ENCODE results near the gene MAST4.

Gene MAST4

DNA sequence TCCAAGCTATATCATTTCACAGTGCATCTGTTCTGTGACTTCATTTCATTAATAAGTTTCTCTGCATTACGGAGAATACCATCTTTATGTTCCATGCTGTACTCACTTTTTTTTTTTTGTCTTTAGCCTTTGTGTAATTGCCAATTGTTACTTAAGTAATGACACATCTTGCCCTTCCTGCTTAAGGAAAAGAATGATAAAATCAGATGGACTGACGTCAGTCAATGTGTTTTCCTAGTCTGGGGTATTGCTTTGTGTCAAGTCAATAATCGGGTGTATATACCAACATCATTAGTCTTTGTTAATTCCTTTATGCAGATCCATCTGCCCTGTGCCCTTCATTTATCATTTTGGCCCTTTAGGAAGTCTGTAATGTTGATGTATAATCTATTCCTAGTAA is 466.9 kb downstream of the MAST4 start:
- TF ChIP-seq, protein P1, sequence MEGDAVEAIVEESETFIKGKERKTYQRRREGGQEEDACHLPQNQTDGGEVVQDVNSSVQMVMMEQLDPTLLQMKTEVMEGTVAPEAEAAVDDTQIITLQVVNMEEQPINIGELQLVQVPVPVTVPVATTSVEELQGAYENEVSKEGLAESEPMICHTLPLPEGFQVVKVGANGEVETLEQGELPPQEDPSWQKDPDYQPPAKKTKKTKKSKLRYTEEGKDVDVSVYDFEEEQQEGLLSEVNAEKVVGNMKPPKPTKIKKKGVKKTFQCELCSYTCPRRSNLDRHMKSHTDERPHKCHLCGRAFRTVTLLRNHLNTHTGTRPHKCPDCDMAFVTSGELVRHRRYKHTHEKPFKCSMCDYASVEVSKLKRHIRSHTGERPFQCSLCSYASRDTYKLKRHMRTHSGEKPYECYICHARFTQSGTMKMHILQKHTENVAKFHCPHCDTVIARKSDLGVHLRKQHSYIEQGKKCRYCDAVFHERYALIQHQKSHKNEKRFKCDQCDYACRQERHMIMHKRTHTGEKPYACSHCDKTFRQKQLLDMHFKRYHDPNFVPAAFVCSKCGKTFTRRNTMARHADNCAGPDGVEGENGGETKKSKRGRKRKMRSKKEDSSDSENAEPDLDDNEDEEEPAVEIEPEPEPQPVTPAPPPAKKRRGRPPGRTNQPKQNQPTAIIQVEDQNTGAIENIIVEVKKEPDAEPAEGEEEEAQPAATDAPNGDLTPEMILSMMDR (IDR thresholded peaks at IDR 0.05; ENCODE audit: low read depth, low read length): no peak
- no peak overlapping the region for H3K4me3 ChIP-seq (ENCODE audit: low read depth, low read length)

DNA sequence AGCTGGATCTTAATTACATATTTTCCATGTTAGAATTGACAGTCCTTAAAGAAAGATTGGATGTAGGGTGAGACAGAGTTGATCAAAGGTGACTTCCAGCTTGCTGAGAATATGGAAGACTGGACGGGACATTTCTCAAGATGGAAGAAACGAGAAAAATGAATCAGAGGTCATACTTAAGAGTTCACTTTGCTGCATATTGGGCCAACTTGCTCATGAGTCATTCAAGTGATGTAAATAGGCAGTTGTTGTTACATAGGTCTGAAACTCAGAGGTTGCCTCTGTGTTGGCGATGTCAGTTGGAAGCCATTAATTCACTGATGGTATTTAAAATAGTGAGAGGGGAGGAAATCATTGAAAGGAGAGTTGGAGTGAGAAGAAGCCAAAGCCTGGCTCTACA is 467.6 kb downstream of the MAST4 start:
- no peak overlapping the region for H3K4me3 ChIP-seq (ENCODE audit: low read depth, low read length)
- TF ChIP-seq, protein P1 (IDR thresholded peaks at IDR 0.05; ENCODE audit: low read depth, low read length): no peak

DNA sequence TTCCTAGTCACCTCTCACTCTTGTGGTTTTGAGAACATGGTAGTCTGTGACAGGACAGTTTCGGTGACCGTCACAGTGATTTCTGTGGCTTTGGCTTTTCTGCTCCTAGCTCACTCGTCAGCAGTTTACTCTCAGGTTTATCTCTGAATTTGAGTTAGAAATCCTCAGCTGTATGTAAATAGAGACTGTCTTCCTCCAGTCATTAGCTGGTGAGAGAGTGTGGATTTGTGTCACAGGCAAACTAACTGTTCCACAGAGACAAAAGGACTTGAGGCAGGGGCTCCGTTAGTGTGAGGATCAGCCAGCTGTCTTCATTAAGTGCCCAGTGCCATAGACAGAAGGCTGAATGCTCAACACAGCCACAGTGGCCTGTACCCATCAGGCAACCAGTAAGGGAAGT is 469.0 kb downstream of the MAST4 start:
- H3K4me3 ChIP-seq (ENCODE audit: low read depth, low read length): no peak overlapping the region
- TF ChIP-seq, protein P1 (IDR thresholded peaks at IDR 0.05; ENCODE audit: low read depth, low read length): no peak

DNA sequence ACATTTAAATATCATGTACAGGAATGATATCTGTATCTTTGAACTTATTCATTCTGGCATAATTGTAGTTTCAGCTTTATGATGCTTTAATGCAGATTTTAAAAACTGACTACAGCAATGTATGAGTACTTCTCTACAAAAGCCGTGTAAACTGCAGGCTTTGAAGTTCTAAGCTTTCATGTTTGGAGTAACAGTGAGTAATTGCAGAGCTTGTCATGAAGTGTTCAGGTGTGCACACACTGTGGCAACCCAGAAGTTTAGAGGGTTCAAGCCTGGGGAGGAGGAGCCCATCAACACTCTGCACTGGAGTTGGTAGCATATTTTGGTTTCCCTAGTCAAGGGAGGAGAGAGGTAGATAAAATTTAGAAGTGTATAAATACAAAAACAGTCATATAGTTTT is 469.5 kb downstream of the MAST4 start:
- no peak overlapping the region for H3K4me3 ChIP-seq (ENCODE audit: low read depth, low read length)
- TF ChIP-seq, protein P1 (IDR thresholded peaks at IDR 0.05; ENCODE audit: low read depth, low read length): no peak

DNA sequence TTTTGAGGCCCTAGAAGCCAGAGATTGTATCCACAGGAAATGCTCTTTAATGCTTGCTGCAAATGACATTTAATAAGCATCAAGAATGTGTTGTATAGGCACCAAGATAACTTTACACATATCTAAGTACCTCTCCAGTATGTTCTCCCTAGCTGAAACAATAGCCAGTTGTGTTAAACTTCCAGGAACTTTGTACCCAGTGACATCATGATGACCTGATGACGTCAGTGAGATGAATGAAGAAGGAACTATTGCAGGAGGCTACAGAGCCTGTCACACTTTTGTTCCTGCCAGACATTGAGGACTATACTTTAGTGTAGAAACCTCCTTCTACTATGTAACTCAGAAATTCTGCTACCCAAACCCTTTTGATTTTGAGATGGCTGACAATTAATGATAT is 470.6 kb downstream of the MAST4 start:
- no peak overlapping the region for H3K4me3 ChIP-seq (ENCODE audit: low read depth, low read length)
- TF ChIP-seq, protein P1 (IDR thresholded peaks at IDR 0.05; ENCODE audit: low read depth, low read length): no peak

DNA sequence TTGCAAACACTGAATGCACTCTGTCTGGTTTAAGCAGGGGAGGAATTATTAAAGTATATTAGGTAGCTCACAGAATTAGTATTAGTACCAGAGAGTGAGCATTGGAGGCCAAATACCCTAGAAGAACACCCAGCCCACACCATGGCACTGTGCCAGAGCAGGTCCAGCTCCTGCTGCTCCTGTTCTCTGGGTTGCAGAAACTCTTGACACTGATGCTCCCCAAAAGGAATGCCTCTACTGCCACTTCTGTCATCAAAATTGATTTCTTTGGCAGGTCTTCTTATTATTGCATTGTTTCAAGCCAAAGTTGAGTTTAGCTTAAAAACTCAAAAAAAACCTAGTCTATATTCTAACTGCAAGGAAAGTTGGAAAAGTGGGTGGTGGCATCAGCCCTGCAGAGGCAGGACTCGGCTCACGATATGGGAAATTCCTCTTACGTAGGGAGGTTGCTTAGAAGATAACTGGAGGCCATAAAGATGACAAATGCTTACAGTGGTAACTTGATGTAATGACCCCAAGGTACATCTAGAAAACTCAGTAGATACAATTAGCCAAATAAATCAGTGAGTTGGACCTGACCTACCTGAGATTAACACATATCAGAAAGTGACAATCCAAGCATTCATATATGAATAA is 477.0 kb downstream of the MAST4 start:
- TF ChIP-seq, protein P1 (IDR thresholded peaks at IDR 0.05; ENCODE audit: low read depth, low read length): no peak
- H3K4me3 ChIP-seq (ENCODE audit: low read depth, low read length): no peak overlapping the region

DNA sequence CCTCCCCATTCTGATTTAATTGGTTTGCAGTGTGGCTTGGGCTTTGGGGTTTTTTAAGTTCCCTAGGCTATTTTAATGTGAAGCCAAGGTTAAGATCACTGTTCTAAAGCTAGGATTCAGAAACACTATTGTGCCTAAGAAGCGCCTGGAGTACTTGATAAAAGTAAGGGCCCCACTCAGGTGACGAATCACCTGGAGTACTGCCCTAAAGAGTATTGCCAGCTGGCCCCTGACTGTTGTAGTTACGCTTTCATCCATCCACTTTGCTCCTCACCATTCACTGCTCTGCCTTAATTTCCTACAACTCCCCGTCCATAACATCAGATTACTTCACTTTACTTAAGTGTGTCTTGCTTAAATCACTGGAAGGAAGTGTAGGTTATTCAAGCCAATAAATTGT is 481.1 kb downstream of the MAST4 start:
- TF ChIP-seq, protein P1 (IDR thresholded peaks at IDR 0.05; ENCODE audit: low read depth, low read length): no peak
- no peak overlapping the region for H3K4me3 ChIP-seq (ENCODE audit: low read depth, low read length)

All from WI38 (cell line).